HG03280 (cell line): ENCODE results near the gene RGL1.

Experiments used
- ATAC-seq: cut with Tn5 transposase; IDR thresholded peaks from one replicate; pipeline ENCODE4 v1.9.1; 2021; ENCODE audit warnings: mild to moderate bottlenecking, moderate library complexity; ENCODE audit not compliant: unreplicated experiment

Gene RGL1

DNA sequence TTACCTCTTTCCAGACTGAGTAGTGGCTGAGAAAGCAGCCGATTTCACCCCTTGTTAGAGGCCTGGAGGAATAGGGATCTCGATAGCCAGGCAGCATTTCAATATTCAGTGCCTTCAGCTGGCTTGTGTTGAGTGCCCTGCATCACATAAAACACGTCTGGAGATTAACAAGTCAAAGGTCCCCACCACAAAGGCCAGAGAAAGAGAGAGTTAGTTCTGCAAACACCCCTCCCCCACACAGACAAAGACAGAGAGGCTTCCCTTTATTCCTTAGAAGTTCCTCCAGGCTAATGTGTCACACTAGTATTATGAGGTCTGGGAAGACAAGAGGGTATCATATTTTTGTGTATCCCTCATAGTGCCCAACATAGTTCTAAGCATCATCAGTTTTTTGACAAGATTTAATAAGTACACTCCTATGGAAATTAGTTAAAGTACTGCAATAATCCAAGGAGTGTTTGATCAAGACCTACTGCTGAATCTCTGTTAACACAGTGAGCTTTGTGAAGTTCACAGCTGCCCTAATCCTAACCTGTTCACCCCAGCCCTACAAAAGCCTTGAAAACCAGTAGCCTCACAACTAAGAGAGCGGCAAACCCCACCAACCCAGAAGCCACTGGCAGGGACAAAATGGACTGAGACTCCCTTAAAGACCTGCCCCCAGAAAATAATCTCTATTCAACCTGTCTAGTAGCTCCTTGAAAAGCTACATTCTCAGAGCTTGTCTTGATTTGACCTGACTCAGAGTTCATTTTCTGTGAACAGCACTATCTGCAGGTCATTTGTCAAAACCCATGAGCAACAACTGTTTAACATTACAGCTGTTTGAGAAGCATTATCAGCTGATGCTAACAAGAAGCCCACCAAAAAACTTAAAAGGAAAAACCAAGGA is 140.8 kb downstream of the RGL1 start:
- ATAC-seq = no peak

DNA sequence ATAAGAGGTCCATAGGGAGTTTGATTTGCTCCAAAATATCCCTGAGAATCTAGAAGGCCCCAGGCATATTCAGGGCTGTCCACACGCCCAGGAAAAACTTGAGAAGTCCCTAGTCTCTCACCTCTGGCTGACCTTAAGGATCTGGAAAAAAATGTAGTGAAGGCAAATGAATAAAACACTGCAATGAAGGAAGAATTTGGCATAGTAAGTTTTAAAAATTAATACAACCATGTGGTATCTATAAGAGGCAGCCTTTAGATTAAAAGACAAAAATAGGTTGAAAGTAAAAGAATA is 141.3 kb downstream of the RGL1 start:
- no peak for ATAC-seq

DNA sequence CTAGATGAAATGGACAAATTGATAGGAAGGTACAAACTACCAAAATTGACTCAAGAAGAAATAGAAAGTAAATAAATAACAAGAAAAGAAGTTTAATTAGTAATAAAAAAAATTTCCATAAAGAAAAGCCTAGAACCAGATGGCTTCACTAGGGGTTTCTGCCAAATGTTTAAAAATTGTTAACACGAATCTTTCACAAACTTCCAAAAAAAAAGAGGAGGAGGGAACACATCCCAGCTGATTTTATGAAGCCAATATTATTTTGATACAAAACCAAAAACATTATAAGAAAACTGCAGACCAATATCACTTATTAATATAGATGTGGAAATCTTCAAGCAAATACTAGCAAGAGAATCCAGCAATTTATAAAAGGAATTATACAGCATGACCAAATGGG is 143.1 kb downstream of the RGL1 start:
- ATAC-seq = no peak

DNA sequence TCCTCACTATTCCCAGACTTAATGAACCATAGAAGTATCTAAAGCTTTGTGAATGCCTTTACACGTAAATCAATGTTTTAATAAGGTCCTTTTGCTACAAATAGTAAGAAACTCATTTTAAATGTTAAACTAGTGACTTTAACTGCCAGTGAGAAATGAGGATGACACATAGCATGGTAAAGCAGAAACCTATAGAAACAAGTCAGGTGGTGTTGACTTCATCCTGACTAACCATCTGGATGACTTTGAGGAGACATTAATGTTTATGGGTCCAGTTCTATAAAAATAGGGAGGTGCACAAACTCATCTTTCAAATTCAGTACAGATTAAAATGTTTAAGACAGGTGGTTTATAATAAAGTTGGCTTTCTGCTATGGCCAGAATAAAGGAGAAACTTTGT is 147.2 kb downstream of the RGL1 start:
- ATAC-seq = no peak

DNA sequence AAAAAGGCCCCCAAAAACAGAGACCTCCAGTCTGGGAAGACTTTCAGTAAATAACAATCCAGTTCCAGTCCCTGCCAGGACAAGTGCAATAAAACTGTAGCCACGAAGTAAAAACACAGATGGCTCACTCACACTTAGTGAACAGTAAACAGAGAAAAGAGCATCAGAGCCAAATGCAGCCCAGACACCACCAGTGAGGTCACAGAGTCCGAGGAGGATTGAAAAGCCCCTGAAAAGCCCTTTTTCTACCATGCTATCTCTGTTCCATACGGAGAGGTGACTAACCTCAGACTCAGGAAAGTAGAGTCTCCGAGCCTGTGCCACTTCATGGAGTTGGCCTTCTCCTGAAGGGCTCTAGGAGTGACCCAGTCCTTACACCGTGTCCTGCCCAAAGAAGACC is 148.1 kb downstream of the RGL1 start:
- ATAC-seq = no peak

DNA sequence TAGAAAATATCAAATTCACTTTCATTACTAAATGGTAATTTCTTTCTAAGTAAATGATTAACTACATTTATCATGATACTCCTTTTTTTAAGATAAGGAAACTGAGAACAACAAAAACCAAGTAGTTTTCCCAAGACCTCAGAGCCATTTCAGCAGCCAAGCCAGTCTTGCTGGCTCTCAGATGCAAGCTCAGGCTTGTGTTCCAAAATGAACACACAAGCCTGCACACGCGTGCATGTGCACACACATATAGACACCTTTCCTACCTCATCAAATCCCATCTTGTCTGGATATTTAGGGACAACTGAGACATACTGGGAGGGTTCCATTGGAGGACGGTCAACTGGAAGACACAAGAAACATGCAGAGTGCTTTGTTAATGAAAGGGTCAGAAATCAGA is 149.6 kb downstream of the RGL1 start:
- no peak for ATAC-seq

DNA sequence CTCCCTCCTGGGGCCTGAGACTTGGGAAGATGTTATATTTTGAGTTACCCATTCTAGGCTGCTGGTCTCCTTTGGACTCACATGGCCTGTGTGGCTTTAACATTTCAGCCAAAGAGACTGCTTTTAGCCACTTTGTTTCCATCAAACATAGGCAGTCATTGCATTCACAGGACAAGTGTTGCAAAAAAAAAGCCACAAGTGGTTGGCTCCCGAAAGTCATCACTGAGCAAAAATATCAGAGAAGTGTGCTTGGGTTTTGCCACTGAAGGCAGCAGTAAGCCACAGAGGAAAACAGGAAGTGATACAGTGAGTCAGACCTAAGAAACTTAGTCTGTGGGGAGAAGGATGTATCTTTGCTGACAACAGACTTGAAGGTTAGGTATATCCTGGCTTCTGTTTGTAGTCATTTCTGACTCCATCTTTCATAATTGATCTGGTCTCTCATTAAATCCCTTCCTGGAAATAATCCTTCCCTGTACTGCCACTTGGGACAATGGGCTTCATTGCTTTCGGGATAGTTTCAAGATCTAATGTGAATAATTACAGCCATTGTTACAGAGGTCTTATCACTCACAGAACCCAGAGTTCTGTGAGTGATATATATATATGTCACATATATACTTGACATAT is 151.8 kb downstream of the RGL1 start:
- ATAC-seq = peak; percentile 99

DNA sequence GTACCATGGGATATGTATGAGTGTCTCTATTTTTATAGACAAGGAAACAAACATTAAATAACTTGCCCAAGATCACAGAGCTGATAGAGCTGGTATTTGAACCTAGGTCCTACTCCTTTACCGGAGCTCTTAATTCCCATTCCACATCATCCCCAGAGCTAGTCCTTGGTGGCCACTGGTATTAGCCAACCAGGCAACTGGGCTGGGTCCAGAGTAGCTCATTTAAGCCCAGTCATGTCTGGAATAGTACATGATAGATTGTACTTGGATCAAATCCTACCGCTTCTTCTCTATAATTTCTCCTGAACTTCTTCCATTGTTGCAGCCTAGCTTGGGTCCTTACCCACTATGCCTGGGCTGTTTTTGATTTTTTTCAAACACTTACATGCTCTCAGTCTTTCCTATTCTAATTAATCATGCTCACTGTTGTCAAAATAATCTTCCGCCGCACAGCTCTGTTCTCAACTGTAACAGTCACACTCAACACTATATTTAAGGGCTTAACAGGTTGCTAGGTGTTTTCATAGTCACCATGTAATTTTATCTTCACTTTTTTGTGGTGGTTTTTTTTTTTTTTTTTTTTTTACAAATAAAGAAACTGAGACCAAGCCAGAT is 152.4 kb downstream of the RGL1 start:
- ATAC-seq = no peak

DNA sequence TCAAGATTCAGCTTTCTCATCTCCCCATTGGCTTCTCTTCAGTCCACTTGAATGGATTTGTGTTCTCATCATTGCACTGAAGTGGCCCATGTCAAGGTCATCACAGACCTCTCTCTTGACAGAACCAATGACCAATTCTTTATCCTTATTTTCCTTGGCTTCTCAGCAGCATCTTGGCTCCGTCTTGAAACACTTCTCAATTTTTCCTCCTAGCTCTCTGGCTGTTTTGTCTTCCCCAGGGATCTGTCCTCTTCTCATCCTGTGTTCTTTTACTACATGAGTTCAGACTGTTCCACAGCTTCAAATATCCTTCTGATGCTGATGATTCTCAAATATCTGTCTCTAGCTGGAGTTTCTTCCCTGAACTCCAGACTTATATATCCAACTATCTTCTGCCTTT is 154.0 kb downstream of the RGL1 start:
- ATAC-seq = no peak

DNA sequence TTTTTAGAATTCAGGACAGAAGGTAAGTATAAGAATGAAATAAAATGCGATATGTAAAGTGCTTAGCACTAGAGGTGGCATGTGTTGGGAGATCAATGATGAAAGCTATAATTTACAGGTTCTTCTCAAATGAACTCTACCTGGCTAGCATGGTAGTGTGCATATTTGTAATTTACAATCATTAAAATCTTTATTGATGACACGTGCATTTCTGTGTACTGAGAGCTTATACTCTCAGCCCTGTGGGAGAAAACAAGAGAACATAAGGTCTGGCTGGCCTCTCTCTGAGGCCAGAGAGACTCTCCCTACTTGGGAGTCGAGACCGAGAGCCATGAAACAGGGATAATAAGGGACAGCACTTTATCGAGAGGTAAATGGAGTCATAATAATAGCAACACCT is 156.2 kb downstream of the RGL1 start:
- no peak for ATAC-seq

DNA sequence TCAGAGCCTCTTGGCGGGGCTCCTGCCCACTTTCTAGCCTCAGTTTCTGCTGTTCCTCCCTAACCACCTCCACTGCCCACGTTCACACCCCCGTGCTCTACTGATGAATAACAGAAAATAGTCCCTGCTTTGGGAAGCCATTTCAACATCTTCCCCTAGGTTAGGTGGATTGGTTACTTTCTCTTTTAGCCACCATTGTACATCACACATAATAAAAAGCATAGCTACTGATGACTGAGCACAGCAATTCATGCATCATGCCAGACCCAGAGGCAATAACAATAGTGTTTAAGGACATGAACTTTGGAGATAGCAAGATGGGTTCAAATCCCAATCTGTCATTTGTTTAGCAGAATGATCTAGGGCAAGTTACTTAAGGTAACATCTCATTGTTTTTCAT is 158.0 kb downstream of the RGL1 start:
- no peak for ATAC-seq

DNA sequence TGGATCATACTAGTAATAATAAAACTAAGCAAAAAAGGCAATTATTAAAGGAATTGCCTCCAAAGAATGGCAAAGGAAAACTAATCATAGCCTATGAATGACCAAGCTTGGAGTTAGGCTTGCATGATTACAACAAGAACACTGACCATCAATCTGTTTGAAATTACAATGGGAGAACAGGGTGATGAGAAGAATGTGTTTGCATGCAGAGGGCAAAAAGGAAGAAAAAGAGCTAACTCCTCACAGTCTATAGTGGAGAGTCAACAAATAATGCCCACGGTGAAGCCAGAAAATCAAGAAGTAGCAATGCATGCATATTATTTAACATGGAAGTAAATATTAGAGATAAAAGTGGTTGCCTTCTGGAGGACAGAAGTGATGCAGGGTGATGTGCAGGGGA is 160.8 kb downstream of the RGL1 start:
- no peak for ATAC-seq

DNA sequence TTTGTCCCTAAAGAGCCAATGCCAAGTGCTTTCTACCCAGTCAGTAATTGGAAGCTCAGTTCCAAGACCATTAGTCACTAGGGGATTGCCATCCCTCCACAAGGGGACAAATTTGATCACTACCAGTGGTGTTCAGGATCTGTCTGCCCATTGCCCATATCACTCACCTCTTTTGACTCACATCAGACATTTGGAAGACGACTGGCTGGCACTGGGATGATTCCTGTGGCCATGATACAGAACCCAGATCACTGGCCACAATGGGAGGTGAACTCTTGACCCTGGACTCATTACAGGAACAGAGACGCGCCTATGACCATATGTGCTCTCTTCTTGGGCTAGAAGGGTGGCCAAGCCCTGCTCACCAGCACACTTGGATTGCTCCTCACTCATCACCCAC is 161.6 kb downstream of the RGL1 start:
- no peak for ATAC-seq

DNA sequence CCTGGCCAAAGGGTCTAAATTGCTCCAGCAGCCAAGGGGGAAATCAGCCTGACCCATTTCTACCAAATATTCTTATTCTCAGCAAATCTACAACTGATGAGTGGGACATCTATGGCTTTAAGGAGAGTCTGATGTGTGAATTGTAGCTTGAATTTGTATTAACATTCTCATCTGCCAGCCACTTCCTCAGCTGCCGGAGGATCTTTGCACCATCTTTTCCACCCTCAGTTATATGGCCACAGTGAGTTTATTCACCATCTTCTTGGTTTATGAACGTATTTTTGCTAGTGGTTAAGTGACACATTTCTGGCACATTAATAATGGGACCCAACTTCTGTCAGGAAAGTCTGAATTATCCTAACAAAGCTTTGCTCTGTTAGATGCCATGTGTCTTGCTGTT is 163.0 kb downstream of the RGL1 start:
- ATAC-seq = no peak

DNA sequence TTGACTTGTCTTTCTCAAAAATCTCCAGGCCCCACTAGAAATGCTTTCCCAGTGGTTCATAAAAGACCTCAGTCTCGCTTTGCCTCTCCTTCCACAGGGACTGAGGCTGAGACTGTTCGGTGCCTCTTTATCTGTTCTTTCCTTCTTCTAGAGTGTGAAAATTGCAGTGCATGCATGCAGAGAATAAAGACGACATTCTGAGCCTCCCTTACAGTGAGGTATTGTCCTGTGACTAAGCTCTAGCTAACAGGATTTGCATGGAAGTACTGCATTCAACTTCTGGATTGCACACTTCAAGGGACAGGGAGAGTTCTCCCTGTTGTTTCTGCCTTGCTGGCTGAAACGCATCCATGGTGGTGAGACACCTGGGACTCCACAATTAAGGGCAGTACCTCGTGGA is 163.5 kb downstream of the RGL1 start:
- no peak for ATAC-seq

DNA sequence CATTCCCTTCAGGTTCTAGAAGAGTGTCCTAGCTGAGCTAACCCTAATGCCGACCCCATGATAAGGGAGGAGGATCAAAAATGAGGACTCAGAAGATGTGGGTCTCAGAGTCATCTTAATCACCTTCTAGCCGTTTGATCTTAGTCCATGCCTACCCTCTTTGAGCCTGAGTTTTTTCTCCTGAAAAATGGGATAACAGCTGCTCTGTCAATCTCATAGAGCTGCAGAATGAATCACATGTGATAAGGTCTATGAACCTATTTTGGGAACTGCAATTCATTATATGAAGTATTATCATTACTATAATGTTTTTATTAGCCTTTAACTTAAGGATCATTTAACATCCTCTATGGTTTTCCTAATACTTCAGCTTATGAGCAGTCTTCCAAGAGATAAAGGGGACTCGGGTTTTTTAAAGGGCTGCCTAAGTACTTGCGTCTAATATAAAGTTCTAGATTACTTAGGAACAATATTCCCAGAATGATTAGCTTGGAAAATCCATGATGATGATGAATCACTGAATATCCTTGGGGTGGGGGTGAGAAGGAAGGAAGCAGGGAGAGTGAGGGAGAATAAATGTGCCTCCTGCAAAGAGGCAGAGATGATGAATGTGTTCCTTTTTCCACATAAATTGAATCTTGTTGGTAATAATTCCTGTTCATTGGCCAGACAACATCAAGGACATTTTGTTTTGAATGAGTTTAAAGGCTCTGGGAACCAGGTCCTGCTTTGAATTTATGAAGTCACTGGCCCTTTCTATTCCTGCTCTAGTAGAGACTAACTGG is 165.8 kb downstream of the RGL1 start:
- ATAC-seq = no peak

DNA sequence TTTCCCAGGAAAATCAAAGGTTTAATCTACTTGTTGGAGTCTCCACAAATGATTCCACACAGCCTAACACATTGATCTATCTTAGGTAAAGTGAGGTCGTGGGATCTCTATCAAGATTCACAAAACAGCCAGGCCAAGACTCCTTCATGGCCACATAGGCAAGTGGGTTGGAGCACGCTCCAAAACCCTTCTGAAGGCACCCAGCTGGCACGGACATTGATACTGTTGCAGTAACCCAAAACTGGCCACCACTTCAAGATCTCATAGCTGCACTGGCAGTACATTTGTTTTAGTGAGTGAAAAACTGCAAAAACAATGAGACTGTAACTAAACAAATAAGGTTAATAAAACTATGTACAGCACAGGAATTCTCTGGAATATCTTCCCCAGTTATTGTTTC is 170.7 kb downstream of the RGL1 start:
- ATAC-seq = no peak

DNA sequence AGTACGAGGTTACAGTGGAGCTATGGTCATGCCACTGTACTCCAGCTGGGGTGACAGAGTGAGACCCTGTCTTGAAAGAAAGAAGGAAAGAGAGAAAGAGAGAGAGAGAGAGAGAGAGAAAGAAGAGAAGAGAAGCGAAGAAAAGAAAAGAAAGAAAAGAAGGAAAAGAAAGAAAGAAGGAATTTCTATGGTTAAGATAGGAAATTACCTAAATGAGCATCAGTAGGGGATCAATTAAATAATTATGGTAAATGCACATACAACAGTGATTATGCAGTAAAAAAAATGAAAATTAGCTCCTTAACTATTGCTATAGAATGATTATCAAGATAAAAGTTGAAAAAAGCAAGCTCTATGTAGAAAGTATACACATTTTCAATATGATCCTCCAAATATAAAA is 172.8 kb downstream of the RGL1 start:
- no peak for ATAC-seq
